GM10266 (cell line): Measurements from ENCODE around the gene FCHSD1.

Source experiments
- DNase-seq: peaks from one replicate; pipeline ENCODE4 v3.0.0; 2012; ENCODE audit errors: extremely low spot score
- TF ChIP-seq, protein P1 (sequence below): IDR thresholded peaks from 2 replicates; pipeline ENCODE4 v1.5.1; 2012; ENCODE audit warnings: mild to moderate bottlenecking, low read depth; ENCODE audit not compliant: control insufficient read depth, insufficient read depth; ENCODE audit errors: missing control alignments

Gene FCHSD1

DNA sequence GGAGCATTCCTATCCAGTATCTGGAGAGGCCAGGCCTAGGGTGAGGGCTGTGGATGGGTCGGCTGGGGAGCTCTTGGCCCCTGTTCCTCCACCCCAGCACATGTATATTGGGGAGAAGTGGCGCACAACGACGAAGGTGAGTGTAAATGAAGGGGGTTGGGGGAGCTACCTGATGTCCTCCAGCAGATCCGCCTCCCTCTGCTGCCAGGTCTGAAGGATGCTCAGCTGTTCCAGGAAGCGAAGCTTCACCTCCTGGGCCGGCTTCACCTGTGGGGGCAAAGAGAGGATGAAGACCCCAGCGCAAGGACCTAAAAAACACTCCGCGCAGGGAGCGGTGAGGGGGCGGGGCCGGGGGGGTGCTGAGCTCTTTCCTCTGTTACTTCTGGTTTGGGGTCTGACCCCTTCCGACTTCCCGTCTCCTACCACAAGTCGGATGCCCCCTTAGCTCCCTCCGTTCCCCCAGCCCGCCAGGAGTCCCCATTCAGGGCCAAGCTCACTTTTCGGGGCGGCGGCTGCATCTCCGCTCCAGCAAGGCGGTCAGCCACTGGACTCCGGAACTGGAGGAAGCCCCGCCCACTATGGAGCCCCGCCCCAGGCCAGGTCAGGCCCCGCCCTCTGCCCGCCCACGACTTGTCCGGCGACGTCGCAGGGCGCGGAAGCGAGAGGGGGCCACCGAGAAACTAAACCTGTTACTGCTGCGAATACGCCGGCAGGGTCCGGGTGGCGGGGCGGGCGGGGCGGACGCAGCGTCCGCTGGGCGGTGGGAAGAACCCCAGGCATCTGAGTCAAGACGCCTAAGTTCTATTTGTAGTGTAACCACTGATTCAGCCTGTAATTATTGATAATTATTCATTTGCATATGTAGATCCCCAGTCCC, at the start of gene FCHSD1:
Gene FCHSD1 (minus strand): TSS at position 568 of the 877 bp plus-strand sequence. CDS start 50 bp downstream, at position 518.
- TF ChIP-seq, protein P1, sequence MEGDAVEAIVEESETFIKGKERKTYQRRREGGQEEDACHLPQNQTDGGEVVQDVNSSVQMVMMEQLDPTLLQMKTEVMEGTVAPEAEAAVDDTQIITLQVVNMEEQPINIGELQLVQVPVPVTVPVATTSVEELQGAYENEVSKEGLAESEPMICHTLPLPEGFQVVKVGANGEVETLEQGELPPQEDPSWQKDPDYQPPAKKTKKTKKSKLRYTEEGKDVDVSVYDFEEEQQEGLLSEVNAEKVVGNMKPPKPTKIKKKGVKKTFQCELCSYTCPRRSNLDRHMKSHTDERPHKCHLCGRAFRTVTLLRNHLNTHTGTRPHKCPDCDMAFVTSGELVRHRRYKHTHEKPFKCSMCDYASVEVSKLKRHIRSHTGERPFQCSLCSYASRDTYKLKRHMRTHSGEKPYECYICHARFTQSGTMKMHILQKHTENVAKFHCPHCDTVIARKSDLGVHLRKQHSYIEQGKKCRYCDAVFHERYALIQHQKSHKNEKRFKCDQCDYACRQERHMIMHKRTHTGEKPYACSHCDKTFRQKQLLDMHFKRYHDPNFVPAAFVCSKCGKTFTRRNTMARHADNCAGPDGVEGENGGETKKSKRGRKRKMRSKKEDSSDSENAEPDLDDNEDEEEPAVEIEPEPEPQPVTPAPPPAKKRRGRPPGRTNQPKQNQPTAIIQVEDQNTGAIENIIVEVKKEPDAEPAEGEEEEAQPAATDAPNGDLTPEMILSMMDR = no peak
- DNase-seq = peak; percentile 96

DNA sequence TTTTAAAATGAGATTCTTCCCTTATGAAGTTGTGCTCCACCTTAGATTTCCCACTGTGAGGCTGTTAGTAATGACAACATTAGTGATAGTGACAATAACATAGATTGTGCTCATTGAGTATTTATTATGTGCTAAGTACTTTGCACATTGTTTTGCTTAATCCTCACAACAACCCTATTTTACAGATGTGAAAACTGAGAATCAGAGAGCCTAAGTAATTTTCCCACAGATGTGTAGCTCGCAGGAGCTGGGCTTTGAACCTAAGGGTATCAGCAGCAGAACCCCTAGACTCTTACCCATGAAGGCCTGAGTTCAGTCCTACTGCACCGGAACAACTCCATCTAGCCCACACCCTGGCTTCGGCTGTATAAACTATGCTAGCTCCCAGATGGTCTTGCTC, 46.4 kb upstream of the FCHSD1 start:
- TF ChIP-seq, protein P1 = no peak
- DNase-seq = no peak

DNA sequence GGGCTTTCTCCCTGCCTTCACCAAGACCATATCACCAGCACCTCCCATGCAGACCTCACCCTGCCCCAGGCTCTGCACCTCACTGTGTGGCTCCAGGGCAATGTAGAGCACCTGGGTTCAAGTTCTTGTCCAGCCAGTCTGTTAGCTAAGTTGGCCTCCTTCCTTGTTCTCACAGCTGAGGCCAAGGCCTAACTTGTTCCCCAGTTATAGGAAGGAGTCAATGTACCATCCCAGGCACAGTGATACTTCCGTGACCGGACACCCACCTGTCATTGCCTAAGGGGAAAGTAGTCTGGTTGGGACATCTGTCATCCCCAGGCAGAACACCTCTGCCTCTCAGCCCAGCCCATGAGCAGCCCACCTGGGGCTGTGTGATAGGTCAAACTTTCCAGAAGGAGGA, 45.2 kb upstream of the FCHSD1 start:
- DNase-seq = no peak
- TF ChIP-seq, protein P1 = no peak

DNA sequence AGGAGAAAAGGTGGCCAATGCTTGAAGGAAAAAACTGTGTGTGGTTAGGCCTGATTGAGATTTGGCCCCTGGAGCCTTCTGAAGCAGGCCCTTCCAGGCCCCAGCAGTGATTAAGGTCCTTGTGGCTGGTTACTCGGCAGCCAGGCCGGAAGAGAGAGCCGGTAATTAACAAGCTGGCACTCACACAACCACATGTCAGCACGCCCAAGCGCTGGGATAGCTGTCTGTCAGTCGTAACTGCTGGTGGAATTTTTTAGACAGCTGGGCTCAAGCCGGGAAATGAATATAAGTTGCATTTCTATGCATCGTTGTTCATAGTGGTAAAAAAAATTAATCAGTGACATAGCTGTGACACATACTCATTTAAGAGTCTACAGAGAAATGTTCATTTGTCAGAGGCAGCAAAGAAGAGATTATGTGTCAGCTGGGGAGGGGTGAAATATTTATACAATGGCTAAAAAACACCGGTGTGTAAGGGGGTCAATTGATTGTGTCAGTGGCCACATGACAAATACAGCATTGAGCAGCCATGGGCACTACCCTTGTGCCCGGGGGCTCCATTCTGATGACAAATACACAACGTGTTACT, 44.5 kb upstream of the FCHSD1 start:
- TF ChIP-seq, protein P1 = no peak
- DNase-seq = no peak

DNA sequence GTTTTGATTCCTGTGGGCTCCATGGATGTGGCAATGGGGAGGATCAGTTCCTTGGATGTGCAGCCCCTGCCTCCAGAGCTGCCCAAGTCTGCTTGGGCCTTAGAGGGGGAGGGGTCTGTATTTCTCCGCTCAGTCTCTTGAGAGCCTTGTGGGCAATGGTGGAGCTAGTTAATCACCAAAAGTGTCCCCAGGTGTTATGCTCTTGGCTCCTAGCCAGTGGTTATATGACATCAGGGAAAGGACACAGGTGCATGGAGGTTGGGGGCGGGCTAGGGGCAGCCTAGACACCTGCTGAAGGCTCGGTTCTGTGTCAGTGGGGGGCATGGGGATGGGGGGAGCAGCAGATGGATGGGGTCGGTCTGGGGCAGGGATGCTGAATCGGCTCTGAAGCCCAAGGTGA, 43.3 kb upstream of the FCHSD1 start:
- TF ChIP-seq, protein P1 = no peak
- DNase-seq = no peak

DNA sequence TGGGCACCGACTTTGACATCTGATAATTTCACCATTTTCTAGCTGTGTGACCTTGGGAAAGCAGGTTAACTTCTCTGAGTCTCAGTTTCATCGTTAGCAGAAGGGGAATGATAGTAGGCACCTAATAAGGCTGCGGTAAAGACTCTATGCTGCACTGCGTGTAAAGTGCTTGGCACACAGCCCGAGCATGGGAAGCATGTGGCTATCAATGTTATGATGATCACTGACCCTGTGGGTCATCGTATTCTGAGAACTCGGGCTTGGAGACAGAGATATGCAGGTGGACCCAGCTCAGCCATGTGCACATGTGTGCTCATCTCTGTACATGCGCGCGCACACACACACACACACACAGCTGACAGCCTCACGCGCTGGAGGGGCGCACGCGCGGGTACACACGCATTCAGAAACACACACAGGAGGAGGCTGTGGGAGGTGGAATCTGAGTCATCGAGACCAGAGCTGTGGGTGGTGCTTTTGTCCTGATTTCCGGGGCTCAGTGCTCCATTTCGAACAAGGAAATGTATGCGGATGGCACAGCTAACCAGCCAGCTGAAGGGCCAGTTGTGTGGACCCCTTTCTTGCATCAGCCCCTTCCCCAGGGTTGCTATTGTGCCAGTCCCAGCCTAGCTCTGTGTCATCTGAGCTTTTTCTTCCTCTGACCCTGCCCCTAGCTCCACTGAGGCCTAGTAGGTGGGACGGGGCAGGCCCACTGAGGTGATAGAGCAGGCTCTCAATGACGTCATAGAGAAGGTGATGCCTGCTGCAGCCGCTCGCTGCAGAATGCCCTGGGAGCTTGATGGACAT, 41.9 kb upstream of the FCHSD1 start:
- DNase-seq = no peak
- TF ChIP-seq, protein P1 = no peak

DNA sequence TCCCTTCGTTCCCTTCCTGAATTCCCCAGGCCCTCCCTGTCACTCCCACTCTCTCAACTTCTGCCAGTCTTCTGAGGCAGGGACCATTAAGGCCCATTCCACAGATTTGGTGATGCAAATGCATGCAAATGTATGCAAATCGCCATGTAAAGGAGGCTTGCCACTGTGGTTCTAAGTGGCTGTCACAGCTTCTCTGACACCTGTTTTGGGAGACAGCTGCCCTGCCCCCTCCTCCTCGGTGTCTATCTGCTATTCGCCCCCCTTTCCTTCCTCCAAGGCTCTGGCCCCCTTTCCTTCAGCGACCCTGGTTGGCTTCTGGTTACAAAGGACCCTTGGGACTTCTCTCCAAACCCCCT, 41.3 kb upstream of the FCHSD1 start:
- DNase-seq = no peak
- TF ChIP-seq, protein P1 = no peak
